Breast epithelium (tissue), 3 donors: ENCODE data around the gene SLC24A2.

Experiments
- CTCF ChIP-seq, 3 donors: fragments of 450-650 bp; IDR thresholded peaks; one replicate each; pipeline ENCODE4 v1.5.1; 2016 to 2017; ENCODE audit warnings: antibody characterized with exemption in 3 of 3, mild to moderate bottlenecking in 3 of 3, moderate library complexity in 3 of 3
- POLR2A ChIP-seq: fragments of 450-650 bp; IDR thresholded peaks from one replicate; pipeline ENCODE4 v1.6.1; 2016; ENCODE audit warnings: antibody characterized with exemption, mild to moderate bottlenecking, moderate library complexity
- POLR2AphosphoS5 ChIP-seq, 3 donors: sonication (generic); formaldehyde crosslinking; IDR thresholded peaks; one replicate each; pipeline ENCODE4 v1.6.1; 2017; ENCODE audit warnings: antibody characterized with exemption in 3 of 3

DNA sequence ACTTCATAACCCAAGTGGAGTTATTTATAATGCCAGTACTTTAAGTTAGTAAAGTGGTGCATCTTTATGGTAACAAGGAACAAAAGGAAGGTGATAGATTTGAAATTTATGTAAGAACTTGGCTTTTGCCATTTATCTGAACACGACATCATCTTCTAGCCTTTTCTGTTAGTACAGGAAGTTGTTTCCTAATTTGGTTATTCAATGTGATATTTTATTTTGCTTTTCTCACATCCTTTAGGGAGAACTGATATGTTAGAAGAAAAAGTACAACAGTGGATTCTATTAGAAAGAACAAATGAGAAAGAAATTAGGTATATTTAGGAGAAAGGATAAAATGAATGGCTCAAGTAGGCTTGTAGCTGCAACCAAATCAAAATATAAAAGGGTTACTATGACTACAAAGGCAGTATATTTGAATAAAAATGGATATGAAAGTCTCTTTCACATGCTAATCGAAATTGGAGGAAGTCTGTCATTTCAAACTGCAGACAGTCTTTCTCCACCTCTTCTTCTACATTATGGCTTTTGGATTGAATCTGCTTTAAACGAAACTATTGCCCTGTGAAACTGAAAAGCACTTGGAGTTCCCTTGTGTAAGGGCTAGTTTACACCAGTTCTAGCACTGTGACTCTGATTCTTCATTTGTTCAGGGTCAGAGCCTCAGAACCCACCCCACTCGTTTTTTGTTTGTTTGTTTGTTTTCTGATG, 18.5 kb upstream of the SLC24A2 start:
- TF ChIP-seq CTCF (IDR thresholded peaks at IDR 0.05) (no peak), POLR2A (no peak), POLR2AphosphoS5 (IDR thresholded peaks at IDR 0.05) (no peak)
